CD4-positive, alpha-beta T cell treated with Interleukin-15 for 1 hour (primary cell): ENCODE results near the gene KIAA1614.

Experiments used
- DNase-seq: peaks from one replicate; pipeline ENCODE4 v3.0.0-alpha.2; 2020

KIAA1614 gene

GRCh38 chr1:180912801-180913565 lies at the start of gene KIAA1614:
TSS of gene KIAA1614 (plus strand) at chr1:180912897. CDS start at chr1:180913244, 347 bp downstream.
- no peak for DNase-seq

- DNase-seq: no peak
Observed at GRCh38 chr1:180863158-180863775, 49.4 kb upstream of the KIAA1614 start.

DNA sequence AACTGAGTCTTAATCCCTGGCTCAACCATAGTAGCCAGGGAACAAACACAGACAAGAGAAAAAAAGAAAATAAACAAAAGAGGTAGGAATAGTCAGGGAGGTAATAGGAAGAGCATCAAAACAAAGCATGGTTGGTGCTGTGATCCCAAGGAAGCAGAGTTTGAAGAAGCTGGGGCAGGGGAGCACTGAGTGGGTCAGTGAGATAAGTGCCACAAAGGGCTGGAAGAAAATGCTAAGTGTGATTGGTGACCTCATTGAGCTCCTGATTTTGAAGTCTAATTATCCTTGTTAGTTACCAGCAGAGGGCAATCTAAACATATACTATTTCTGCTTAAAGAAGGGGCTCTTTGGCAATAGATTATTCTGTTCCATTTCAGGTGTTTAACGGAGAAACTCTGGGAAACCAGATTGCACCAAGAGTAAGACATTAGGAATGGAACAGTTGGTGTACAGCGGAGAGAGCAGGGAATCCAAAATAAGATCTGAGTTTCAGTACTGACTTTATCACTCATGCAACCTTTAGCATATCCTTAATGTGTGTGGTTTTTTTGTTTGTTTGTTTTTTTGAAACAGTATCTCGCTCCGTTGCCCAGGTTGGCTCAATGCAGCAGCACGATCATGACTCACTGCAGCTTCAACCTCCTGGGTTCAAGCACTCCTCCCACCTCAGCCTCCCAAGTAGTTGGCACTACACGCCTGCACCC lies 30.7 kb upstream of the KIAA1614 start:
- DNase-seq: no peak

GRCh38 chr1:180884588-180885300 lies 28.0 kb upstream of the KIAA1614 start:
- DNase-seq: no peak

DNA sequence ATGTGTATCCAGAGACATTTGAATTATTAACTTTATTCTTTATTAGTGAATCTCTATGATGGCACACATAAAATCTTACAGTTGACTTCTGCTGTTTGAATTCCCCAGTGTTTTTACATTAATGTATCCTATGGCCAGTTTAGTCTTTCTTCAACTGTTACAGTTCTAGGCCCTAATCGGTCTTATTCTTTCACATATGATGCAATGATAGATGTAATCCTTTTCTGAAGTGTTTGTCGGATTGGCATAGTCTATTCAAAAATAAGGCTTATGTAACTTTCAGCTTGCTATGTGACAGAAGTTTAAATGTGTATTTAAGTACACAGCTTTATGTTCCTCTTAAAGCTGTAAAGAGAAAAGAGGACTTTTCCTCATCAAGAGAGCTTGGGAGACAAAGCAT lies 26.4 kb upstream of the KIAA1614 start:
- DNase-seq: no peak

DNA sequence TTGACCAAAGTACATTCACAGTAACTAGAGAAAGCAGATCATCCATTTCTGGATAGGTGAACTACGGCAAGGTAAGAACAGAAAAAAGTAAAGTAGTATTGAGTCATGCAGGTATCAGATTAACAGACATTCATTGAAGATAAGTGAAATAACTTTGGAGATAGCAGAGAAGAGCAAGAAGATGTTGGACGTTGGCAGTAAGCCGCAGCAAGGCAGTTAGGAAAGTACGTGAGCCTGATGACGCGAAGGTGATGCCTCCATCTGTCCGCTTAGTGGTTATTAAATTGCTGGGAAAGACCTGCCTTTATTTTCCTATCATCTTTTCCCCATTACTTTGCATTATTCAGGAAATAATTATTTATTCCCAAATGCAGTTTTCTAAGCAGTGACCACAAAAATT lies 24.9 kb upstream of the KIAA1614 start:
- DNase-seq: no peak

DNA sequence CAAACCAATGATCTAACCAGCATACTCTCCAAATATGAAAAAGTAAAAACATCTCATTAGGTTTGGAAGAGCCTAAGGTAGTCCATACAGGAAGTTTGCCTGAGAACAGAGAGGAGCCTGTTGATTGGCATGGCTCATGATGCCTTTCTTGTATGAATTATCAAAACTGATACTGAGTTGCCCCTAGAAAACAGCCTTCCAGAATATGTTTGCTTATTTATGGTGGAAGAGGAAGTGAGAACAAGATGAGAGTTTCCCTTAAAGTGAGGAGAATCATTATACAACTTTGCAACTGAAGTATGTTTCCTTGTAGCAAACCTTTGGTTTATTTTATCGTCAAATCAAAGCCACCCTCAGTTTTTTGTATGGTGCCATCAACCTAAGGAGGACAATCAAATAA lies 23.8 kb upstream of the KIAA1614 start:
- no peak for DNase-seq

DNA sequence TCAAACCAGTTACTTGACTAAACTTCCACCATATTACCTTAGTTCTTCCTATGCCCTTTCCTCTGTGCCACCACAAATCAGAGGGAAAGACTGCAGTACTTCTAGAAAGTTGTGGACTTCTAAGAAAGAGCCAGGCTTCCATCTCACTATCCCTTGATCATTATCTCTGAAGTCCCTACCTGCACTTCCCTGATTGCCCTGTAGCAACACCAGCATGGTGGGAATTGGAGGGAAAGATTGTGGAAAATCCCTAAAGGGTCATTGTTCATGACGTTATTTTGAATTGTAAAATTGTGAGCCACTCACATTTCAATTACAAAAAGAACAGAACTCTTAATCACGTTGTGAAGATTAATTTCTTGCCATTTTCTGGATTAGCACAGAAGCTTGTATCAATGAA lies 23.4 kb upstream of the KIAA1614 start:
- no peak for DNase-seq

- DNase-seq: no peak
Observed at GRCh38 chr1:180892272-180892671, 20.4 kb upstream of the KIAA1614 start.

DNA sequence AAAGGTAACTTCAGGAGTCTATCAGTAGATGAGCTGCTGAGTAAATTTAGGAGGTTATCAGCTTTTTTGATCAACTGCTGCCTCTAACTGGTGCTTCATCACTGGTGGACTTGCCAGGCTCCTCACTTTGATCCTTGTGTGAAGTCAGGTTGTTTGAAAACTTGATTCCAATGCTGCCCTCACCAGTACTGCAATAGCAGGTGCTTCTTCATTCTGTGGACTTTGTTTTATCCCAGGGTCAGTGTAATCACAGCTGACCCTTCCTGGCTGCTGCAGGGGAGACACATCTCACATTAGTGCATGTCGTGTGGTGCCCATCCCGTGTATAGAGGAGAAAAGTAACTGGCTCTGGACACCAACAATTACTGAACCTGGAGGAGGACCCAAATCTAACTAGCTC lies 20.0 kb upstream of the KIAA1614 start:
- DNase-seq: no peak

DNA sequence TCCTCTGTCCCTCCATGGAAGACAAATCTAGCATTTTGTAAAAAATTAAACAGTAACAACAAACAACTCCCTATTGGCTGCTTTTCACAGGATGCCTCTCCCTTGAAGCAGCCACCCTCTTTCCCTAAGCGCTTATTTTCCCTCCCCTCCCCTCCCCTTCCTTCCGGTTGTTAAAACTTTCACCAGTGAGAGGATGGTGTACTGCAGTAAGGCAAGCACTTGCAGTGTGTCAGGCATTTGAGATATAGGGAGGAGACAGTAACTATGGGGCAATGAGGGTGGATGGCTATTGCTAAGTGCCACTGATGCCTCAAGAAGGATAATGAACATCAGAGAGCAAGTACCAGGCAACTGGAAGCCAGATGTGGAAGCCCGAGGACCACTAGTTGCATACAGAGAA lies 19.1 kb upstream of the KIAA1614 start:
- no peak for DNase-seq

DNA sequence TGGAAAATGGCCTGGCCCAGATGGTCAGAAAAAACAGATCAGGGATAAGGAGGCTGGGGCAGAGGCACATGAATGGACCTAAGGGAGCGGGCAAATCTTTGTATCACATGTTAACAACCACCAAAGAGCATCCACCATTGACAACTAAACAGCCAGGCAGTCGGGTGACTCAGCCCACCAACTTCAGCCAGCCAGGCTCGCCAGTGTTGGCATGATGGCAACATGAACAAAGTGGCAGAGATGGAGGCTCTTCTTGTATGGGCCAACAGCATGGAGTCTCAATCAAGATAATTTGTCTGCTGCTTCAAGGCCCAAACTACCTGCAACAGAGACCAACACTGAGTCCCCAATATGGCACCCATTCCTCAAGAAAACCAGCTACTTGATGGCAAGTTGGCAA lies 16.5 kb upstream of the KIAA1614 start:
- DNase-seq: no peak

GRCh38 chr1:180898441-180899219 lies 14.1 kb upstream of the KIAA1614 start:
- DNase-seq: no peak

- no peak for DNase-seq
Observed at GRCh38 chr1:180899262-180899661, 13.4 kb upstream of the KIAA1614 start.

- DNase-seq: no peak
Observed at GRCh38 chr1:180901076-180901990, 11.4 kb upstream of the KIAA1614 start.

- no peak for DNase-seq
Observed at GRCh38 chr1:180902541-180902940, 10.2 kb upstream of the KIAA1614 start.

- no peak for DNase-seq
Observed at GRCh38 chr1:180905927-180906326, 6.8 kb upstream of the KIAA1614 start.

- no peak for DNase-seq
Observed at GRCh38 chr1:180906511-180906910, 6.2 kb upstream of the KIAA1614 start.

DNA sequence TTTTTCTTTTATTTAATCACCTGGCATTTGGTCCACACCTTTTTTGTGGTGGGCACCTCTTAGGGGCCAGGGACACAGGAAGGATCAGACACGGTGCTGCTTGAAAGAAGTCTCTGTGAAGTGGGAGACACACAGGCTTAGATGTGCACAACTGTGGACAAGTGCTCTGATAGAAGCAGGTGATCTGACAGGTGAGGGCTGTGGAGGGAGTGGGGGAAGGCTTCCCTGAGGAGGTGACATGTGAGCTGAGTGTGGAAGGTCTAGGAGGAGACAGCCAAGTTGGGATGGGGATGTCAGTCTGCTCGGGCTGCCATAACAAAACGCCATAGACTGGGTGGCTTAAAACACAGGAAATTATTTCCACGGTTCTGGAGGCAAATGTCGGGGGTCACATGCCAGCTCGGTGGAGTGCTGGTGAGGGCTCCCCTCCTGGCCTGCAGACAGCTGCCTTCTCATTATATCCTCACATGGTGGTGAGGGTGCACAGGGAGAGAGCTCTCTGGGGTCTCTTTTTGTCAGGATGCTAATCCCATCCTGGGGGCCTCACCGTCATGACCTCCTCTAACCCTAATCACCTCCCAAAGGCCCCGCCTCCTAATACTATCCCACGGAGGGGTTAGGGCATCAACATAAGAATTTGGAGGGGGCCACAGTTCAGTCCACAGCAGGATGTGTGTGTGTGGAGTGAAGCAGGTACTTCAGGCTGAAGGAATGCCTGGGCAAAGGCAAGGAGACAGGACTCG lies 5.2 kb upstream of the KIAA1614 start:
- DNase-seq: no peak

- DNase-seq: no peak
Observed at GRCh38 chr1:180908074-180908765, 4.5 kb upstream of the KIAA1614 start.
